Prostate gland (tissue), 2 donors: ENCODE measurements around the gene TNFRSF12A.

Source experiments
- CTCF ChIP-seq, 4 experiments: fragments of 200-600 bp in 2 of 4; fragments of 450-650 bp in 2 of 4; sonication (generic) in 2 of 4; IDR thresholded peaks; 1 replicate in 3 of 4; 2 replicates in 1 of 4; pipeline ENCODE4 v1.5.1; 2016 to 2019; ENCODE audit warnings: antibody characterized with exemption in 4 of 4, mild to moderate bottlenecking in 2 of 4, moderate library complexity in 2 of 4
- POLR2A ChIP-seq: fragments of 450-650 bp; IDR thresholded peaks from one replicate; pipeline ENCODE4 v1.6.1; 2016; ENCODE audit warnings: antibody characterized with exemption, mild to moderate bottlenecking

- TF ChIP-seq CTCF (IDR thresholded peaks at IDR 0.05) (no peak), POLR2A (no peak)
Measured at GRCh38 chr16:3051494-3051893, 31.3 kb downstream of the TNFRSF12A start.
